Lower leg skin (tissue), 3 donors: Measurements from ENCODE around the gene FGFR2.

Experiments used
- CTCF ChIP-seq, 3 donors: fragments of 450-650 bp; IDR thresholded peaks; one replicate each; pipeline ENCODE4 v1.5.1; 2016; ENCODE audit warnings: antibody characterized with exemption in 3 of 3, mild to moderate bottlenecking in 3 of 3, moderate library complexity in 2 of 3
- POLR2A ChIP-seq, 2 donors: fragments of 450-650 bp; IDR thresholded peaks; one replicate each; pipeline ENCODE4 v1.6.1; 2016 to 2017; ENCODE audit warnings: antibody characterized with exemption in 2 of 2, mild to moderate bottlenecking in 1 of 2, moderate library complexity in 1 of 2

- TF ChIP-seq CTCF (IDR thresholded peaks at IDR 0.05) (no peak), POLR2A (IDR thresholded peaks at IDR 0.05) (no peak)
These were observed 54.7 kb downstream of the FGFR2 start for GRCh38 chr10:121543545-121543944.
